Measurements from ENCODE around the gene BTAF1.
"Not testable (repeated sequence)": the region's sequence is repeated elsewhere in the genome, so short reads cannot be mapped to it uniquely, and the experiment has no call there.

BTAF1 gene

GRCh38 chr10:91923371-91924211 lies at the start of gene BTAF1:
Gene BTAF1, plus strand, starts transcription at chr10:91923770. Its CDS starts 307 bp downstream, at chr10:91924077.
- DNase-seq (ENCODE audit: low read depth in 2 of 2), result peak; percentile 79 to 81

DNA sequence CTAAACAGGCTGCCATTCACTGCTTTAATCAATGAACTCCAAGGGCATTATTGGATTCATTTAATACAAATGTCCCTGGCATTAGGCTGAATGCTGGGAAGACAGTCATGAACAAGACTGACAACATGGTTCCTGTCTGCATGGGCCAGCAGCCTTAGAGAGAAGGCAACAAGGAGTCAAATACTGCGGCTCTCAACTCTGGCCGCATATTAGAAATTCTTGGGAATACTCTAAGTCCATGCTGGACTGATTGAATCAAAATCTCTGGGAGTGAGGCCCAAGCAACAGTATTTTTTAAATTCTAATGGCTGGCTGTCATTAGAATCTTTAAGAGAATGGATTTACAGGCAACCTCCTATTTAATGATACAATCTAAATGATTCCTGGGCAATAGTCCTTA lies 48.4 kb upstream of the BTAF1 start:
- DNase-seq (ENCODE audit: low read depth in 2 of 2), result no peak

DNA sequence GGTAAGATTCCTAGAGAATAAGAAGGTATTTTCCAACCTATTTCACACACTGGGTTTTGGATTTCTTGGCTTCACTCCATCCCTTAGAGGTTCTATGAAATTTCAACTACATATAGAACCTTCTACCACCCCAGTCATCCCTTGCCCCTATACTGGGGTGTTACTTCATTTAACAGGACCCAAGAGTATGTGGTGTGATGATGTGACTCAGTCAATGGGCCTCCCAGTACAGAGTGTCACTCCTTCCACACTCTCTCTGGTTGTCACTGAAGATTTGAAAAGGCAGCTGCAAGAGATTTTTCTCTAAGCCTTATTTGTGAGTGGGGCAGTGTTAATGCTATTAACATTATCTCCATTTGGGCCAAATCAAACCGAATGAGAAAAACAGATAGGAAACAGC lies 47.8 kb upstream of the BTAF1 start:
- no peak for DNase-seq (ENCODE audit: low read depth in 2 of 2)

- DNase-seq (ENCODE audit: low read depth in 2 of 2), result no peak
These were observed 43.9 kb upstream of the BTAF1 start for GRCh38 chr10:91879515-91880170.

- no peak for DNase-seq (ENCODE audit: low read depth in 2 of 2)
These were observed 43.3 kb upstream of the BTAF1 start for GRCh38 chr10:91880310-91880709.

- no peak for DNase-seq (ENCODE audit: low read depth in 2 of 2)
These were observed 39.8 kb upstream of the BTAF1 start for GRCh38 chr10:91883549-91884444.

GRCh38 chr10:91884536-91884935 lies 39.0 kb upstream of the BTAF1 start:
- DNase-seq (ENCODE audit: low read depth in 2 of 2), result no peak

DNA sequence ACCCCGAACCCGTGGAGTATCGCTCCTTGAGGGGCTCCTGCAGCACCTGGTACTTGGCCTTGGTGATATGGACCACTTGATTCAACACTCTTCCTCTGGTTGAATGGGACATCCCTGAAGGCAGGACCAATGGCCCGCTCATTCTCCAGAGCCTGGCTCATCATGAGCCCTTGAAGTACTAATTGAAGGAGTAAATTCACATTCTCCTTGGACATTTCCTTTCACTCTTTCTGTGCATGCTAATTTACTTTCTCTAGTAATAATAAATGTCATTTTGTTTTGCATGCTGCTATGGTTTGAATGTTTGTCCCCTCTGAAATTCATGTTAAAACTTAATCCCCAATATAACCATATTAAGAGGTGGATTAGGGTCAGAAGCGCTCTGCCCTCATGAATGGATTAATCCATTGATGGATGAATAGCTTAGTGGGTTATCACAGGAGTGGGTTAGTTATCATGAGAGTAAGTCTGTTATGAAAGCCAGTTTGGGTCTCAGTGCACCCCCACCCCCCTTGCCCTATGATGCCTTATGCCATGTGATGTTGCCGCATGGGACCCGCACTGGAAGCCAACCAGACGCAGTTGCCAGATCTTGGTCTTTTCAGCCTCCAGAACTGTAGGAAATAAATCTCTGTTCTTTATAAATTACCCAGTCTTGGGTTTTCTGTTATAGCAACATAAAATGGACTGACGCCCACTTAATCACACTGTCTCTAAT lies 38.0 kb upstream of the BTAF1 start:
- DNase-seq (ENCODE audit: low read depth in 2 of 2), result no peak

DNA sequence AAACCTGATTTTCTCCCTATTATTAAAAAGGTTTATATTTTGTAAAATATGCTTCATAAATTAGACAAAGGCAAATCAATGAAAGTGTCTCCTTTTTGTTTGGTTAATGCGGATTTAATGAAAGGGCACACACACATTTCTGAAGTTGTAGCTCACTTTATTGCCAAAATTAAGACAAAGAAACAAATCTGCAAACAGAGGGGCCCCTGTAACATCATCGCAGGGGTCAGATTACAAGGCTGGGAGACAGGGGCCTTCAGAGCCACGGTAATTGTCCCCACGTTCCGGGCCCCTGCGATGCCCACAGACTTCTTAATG lies 36.7 kb upstream of the BTAF1 start:
- no peak for DNase-seq (ENCODE audit: low read depth in 2 of 2)

DNA sequence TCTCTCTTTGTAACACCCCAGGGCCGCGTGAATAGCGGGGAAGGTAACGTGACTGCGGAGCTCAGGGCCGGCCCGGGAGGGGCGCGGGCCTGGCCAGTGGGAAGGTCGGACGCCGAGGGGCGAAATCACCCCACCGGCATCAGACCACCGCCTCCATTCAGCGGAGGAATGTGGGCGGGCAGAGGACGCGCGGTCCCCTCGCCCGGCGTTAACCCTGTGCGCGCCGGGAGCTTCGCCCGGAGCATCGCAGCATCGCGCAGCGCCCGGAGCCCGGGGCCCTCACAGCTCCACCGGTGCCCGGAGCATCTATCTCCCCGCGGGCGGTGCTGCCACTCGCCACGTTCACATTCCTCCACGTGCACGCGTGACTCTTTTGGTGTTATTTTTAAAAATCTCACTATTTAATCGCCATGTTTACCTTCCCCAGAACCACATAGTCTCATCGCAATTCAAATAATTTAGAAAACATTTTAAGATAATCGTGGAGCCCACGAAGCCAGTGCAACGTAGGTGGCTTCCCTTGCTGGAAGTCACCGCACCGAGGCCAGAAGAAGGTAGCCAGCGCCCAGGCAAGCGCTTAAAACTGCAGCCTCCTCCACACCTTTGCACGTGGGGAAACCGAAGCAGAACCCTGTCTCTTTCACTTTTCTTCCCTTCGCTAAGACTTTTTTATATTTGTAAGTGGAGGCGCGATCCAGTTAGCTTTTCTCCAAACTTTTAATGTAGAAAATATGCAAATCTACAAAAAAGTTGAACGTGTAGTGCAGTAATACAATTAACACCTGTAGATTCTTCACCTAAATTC lies 36.1 kb upstream of the BTAF1 start:
- no peak for DNase-seq (ENCODE audit: low read depth in 2 of 2)

DNA sequence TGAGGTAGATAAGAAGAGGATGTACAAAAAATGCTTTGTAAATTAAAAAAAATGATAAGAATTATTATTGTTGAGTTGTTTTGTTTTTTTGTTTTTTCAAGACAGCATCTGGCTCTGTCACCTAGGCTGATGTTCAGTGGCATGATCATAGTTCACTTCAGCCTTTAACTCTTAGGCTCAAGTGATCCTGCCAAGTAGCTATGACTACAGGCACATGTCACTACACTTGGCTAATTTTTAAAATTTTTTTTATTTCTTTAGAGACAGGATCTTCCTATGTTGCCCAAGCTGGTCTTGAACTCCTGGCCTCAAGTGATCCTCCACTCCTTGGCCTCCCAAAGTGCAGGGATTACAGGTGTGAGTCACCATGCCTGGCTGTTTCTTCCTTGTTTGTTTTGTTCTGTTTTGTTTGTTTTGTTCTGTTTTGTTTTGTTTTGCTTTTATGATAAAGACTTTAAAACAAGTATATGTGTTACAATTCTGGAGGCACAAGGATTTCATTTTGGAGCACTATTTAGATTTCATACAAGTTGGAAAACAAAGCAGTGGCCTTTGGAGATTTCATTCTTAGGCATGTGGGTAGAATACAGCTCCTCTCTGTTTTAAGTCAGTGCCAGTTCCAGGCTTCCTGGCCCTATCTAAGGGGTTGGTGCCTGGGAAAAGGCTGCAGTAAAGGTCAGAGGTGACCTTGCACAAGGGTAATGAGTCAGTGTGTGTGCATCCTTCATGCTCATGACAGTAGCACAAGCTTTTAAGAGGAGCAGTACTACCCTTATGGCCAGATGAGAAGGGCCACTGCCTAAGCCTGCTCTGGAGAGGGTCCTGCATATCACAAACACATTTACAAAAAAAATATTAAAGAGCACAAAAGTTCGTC lies 32.2 kb upstream of the BTAF1 start:
- DNase-seq (ENCODE audit: low read depth in 2 of 2), result no peak

DNA sequence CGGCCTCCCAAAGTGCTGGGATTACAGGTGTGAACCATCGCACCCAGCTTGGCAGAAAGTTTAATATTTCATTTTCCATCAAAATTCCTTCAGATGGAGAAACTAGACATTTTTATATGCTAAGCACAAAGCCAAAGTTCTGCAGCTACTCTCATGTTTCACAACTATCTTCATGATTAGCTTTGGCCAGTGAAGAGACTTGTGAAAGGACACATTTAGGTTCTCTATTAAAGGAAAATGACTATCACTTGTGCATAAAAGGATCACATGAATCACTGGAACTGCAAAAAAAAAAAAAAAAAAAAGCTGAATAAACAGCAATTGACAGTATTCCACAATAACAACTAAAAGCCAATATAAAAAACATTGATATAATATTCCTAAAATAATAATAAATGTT lies 30.5 kb upstream of the BTAF1 start:
- DNase-seq (ENCODE audit: low read depth in 2 of 2), result no peak

GRCh38 chr10:91894261-91894685 lies 29.3 kb upstream of the BTAF1 start:
- DNase-seq (ENCODE audit: low read depth in 2 of 2), result not testable (repeated sequence)

- no peak for DNase-seq (ENCODE audit: low read depth in 2 of 2)
These were observed 27.3 kb upstream of the BTAF1 start for GRCh38 chr10:91896212-91896756.

GRCh38 chr10:91897421-91897820 lies 26.1 kb upstream of the BTAF1 start:
- DNase-seq (ENCODE audit: low read depth in 2 of 2), result no peak

DNA sequence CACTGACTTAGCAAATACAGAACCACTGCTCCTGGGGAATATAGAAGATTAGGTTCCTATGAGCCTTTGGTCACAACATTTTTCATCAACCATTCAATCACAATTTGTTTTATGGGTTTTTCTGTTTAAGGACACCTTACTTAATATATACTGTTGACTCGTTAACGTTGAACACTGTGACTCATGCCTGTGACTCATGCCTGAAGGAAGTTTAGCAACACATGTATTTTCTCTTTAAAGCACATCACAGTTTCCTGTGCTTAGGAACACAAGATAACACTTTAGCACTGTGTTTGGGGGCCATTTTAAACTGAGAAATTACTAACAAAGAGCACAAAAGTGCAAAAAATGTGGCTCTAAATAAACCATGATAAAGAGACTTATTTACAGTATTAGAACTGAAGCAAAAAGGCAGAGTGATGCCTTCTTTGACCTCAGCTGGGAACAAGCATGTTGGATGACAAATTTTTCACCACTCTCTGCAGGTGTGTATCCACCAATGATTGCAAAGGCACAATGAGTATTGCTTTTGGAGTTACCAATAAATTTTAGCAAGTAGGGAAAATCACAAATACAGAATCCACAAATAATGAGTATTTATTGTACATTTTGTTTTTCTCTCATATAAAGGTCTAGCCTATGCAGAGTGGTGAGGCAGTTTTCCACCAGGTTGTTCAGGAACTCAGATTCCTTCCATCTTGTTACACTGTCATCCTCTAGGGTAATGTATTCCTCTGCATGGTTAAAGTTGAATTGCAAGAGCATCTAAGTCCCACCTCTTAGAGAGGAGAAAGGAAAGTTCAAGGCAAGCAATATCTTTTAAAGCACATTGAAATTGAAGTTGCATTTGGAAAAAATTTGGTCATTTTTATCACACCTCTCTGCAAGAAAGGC lies 21.5 kb upstream of the BTAF1 start:
- DNase-seq (ENCODE audit: low read depth in 2 of 2), result peak; percentile 83 to 84

- no peak for DNase-seq (ENCODE audit: low read depth in 2 of 2)
These were observed 16.5 kb upstream of the BTAF1 start for GRCh38 chr10:91907033-91907594.

GRCh38 chr10:91907914-91908336 lies 15.6 kb upstream of the BTAF1 start:
- DNase-seq (ENCODE audit: low read depth in 2 of 2), result no peak
